Epidermal melanocyte (primary cell): ENCODE results near the gene SGMS1.
"Not testable (repeated sequence)": the region's sequence is repeated elsewhere in the genome, so short reads cannot be mapped to it uniquely, and the experiment has no call there.

Source experiments
- DNase-seq: peaks from one replicate; pipeline ENCODE4 v3.0.0; 2011; ENCODE audit warnings: low spot score; ENCODE audit not compliant: insufficient read length

SGMS1 gene

DNA sequence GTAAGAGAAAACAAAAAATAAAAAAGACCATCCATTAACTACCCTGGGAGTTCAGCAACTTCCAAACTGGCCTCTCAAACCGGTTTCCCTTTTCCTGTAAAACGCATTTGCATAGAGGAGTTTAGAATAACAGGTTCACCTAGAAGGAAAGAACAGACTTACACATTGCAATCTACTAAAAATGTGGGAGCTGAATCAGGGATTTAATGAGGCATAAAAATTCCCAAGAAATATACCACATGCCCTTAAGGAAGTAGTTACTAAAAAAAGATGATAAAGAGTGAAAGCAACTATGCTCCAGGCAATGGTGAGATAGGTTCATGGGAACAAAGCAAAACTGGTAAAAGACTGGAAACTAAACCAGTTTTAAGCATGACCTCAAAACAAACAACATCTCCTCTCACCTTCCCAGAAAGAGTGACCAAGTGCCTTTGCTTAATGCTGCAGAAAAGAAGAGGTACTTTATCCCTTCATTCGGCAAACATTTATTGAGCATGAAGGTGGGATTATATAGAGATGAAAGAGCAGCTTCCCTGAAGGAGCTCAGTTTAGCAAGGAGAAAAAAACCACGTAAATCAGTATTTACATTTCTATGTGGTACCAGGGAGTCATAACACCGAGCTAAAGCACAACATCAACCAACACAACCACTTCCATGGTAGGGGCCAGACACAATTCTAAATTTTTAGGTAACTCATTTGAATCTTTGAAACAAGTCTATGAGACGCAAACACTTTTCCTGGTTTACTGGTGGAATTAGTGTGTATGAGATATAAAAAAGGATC, 152.8 kb downstream of the SGMS1 start:
- DNase-seq, result no peak

DNA sequence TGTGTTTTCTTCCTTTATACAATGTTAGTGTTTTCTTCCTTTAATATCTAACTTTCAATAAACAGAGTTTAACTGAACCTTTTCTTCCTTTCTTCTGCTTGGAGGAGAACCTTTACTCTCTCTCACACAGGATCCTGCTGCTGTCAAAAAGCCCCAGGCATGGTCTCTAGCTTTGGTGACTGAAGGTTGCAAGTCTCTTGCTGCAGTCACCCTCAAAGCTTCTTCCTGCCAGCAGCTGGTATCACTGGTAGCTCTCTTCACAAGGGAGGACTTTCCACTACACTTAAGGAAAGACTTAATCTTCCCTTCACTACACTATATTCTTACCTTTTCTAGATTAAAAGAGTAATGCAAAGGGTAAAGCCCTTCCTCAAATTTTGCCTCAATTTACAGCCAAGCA, 153.4 kb downstream of the SGMS1 start:
- no peak for DNase-seq

DNA sequence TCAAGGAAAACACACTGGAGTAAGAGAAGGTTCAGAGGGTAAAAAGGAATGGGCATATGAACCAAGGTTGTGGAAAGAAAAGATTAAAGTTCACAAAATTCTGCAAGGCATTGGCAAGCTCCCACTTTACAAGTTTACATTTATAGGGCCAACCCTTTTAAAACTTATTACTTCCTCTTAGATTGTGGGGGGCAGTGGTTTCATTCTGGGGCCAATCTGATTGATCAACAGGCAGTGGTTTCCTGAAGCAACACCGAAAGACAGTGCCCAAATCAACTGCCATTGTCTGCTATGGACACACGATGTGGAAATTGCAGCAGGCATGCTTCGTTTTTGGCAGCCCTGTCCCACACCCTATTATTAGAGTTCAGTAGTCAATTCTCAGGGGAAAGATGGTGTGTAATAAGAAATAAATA, 154.0 kb downstream of the SGMS1 start:
- DNase-seq, result no peak

DNA sequence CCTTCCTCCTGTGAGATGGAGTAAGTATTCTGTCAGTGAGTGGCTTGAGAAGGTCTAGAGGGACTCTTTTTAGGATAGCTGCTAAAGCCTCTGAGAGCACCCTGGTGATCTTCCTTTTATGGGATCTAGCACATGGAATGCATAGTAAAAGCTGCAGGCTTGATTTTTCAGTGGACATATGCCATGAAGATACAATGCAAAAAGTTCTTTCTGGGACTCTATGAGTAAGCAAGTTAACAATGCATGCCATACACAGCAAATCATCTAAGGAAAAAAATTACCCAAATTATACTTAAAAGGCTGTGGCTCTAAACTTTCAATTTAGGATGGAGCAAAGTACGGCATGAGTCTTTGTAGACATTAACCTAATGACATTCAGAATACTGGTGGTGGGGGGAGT, 154.5 kb downstream of the SGMS1 start:
- DNase-seq, result no peak

DNA sequence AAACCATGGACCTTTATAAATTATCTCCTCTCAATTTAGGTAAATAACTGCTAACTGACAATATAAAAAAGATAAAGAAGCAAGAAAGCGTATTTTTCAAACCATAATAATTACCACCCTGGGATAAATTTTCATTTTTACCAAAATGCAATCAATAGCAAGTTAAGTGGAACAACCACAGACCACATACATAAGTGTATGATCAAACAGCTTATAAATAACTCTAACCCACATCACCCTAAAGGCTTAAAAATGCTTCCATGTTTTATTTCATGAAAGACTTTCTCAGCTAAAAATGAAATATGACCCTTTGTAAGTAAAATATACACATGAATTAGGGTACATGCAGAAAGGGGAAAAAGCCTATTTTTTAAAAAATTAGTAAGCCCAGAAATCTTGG, 156.5 kb downstream of the SGMS1 start:
- no peak for DNase-seq

DNA sequence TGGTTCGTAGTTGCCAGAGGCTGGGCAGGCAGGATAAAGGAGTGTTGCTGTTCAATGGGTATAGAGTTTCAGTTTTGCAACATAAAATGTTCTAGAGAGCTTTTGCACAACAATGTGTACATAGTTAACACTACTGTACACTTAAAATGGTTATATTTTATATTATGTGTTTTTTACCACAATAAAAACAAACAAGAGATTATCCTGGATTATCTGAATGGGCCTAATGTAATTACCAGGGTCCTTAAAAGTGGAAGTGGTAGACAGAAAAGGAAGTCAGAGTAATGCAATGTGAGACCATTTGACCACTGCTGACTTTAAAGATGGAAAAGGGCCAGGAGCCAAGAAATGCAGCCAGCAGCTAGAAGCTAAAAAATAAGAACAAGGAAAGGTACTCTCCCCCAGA, 159.7 kb downstream of the SGMS1 start:
- no peak for DNase-seq

DNA sequence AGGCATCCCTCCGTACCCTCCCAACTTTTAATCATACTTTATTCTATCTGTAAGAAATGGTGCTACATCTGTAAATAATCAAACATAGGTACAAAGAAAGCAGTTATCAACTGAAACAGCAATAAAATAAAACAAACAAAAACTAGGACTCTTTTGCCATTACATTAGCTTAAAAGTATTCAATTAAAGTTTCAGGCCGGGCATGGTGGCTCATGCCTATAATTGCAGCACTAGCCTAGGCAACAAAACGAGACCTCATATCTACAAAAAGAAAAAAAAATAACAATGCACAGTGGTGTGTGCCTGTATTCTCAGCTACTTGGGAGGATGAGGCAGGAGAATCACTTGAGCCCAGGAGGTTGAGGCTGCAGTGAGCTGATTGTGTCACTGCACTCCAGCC, 161.9 kb downstream of the SGMS1 start:
- no peak for DNase-seq

DNA sequence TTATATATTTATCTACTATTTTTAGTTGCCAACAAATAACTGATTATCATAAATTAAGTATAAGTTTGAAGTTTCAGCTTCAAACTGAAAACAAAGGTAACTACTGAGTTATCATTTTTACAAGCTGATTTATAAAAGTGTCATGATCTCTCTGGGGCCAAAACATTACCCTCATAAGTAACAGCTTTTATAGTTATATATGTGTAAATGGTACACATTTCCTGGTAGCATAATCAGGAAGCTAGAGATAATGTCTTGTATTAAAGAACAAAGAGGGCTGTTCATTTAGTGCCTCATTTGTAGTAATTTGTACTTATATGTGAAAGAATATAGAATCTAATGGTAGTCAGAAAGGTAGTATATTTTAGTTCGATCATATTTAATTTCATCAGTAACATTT, 162.6 kb downstream of the SGMS1 start:
- DNase-seq, result no peak

DNA sequence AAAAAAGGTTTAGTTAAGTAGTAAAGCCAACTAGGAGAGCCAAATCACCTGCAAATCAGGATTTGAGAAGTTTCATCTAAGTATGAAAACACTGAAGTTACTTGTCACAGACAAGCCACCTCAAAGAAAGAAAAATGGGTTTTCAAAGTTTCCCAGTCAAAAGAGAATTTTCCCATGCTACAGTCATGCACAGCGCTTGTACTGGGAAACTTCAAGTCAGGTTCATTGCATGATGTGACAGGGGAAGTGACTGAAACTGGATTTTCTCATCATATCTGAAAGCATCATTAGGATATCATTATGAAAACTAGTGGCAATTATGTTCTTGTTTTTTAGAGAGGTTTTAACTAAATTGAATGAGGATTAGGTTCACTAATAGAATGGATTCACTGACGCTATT, 167.0 kb downstream of the SGMS1 start:
- DNase-seq, result no peak

DNA sequence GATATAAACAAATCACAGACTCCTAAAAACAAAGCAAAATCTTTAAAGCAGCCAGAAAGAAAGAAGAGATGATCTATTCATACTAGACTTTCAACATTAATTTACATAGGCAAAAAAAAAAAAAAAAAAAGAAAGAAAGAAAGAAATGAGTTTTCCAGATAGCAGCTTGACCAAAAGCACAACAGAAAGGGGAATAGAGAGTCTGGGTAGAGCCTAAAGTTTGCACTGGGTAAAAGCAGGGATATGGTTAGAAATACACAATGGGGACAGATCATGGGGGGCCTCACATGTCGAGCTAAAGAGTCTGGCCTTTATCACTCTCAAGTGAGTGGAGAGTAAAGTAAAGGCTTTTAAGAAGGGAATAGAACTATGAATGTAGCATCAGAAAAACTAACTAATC, 169.8 kb downstream of the SGMS1 start:
- no peak for DNase-seq

DNA sequence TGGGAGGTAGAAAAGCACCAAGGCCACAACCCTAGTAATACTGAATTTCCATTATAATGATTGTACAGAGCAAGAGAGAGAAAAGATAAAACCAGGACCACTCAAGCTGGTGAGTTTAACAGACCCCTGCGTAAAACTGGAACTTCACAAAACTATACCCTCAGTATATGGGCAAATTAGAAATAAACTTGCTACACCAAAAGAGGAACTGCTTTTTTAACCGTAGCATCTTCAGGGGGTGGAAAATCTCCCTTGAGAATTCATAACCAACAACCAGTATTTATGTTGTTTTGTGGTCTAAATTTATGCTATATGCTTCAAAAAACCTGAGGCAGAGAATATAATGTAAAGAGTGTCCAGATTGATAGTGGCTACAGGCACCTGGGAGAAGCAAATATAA, 171.2 kb downstream of the SGMS1 start:
- DNase-seq, result no peak

DNA sequence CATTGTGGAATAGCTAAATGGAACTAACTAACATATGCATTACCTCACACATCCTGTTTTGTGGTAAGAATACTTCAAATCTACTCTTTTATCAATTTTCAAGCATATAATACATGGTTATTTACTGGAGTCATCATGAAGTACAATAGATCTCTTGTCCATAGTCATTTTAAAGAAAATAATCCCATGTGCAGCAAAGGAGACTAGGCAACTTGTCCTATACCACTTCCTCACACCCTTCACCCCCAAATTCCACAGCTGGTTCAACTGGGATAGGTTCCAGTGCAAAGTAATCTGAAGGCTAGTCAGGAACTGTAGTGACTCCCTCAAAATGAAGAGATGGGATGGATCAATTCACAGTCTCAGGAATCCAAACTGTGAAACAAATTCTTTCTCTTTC, 176.1 kb downstream of the SGMS1 start:
- no peak for DNase-seq

DNA sequence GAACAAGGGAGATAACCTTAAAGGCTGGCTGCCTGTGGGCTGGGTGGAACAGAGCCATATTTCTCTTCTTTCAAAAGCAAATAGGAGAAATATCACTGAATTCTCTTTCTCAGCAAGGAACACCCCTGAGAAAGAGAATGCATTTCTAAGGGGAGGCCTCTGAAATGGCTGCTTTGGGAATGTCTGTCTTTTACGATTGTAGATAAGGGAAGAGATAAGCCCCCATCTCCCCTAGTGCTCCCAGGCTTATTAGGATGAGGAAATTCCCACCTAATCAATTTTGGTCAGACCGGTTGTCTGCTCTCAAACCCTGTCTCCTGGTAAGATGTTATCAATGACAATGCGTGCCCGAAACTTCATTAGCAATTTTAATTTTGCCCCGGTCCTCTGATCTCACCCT, 178.0 kb downstream of the SGMS1 start:
- DNase-seq, result not testable (repeated sequence)

DNA sequence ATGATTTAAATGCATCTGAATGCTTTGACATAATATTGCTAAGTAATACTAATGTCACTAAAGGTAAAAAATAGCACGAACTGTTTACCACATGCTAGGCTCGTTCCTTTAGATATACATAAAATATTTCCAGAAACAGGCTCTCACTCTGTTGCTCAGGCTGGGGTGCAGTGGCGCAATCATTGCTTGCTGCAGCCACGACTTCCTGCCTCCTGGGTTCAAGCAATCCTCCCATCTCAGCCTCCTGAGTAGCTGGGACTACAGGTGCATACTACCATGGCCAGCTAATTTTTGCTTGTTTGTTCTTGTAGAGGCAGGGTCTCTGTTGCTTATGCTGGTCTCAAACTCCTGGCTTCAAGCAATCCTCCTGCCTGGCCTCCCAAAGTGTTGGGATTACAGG, 183.3 kb downstream of the SGMS1 start:
- no peak for DNase-seq

DNA sequence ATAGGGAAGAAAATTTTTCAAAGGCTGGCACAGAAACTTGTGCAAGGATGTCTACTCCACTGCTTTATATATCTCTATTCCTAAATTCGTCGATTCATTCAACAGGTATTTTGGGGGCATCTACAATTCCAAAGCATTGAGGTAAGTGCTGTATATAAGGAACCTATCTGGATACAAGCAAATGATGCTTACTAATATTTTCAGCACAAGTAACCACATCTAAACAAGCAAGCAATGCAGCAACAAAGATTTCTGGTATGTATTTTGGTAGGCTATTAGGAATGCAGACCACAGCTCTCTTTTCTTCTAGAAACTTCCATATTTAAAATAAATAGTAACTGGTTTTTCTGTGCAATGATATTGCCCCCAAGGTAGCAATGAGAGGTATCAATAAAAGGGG, 183.9 kb downstream of the SGMS1 start:
- no peak for DNase-seq

DNA sequence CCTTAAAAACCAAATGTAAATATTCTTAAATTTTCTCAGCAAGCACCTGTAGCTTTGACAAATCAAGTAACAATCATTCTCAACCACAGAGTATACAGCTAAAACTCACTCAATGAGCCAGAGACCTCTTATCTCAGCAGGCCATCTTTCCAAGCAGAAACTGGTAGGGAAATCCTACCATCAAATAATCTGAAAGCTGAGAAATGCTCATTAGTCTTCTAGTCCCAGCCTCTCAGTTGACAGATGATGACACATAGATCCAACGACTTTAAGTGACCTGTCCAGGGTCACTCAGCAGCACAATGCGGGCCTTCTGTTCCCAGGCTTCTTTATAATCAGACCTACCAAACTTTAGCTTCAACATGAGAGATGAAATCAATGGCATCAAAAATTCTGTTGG, 184.6 kb downstream of the SGMS1 start:
- DNase-seq, result no peak

DNA sequence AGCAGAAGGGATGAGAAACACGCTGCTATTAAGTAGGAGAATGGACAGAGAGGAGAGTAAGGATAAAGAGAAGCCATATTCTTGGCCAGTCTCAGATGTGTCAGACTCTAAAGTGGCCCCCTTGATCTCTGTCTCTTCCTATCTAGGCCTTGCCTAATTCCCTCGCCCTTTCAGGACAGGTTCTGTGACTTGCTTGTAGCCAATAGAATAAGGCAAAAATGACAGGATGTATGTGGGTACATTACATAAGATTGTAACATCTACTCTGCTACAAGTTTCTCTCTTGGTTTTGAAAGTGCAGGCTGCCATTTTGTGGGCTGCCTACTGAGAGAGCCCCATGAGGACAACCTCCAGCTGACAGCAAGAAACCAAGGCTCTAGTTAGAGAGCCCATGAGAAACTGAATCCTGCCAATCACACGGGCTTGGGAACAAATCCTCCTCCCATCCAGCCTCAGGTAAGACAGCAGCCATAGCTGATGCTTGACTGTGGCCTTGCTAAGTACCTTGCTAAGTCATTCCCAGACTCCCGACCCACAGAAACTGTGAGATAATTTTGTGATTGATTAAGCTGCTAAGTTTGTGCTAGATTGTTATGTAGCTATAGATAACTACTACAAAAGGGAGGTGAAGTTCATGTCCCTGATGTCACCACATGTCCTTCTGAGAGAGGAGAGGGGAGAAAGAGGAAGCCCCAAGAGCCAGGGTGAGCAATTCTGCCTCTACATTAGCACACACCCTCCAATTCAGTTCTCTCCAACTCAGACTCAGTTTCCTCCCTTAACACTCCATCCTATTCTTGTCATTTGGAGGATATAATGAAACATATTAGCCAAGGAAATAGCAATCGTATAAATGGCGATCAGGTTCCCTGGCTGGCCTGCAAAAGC, 185.5 kb downstream of the SGMS1 start:
- DNase-seq, result no peak

DNA sequence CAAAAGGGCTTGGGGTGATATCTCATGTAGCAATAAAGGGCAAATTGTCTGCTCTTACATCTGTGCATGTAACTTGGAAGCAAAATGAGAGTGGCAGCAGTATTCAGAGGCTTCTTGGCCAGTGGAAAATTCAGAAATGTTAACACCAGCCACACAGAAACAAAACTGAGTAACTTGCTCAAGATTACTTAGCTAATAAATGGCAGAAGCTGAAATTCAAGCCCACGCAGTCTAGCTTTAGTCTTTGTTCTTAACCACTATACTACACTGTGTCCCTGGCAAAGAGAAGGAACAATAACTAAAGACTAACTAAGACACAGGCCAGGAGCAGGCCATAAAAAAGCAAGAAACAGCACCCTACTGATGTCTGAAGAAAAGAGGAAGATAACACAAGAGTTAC, 186.5 kb downstream of the SGMS1 start:
- no peak for DNase-seq

DNA sequence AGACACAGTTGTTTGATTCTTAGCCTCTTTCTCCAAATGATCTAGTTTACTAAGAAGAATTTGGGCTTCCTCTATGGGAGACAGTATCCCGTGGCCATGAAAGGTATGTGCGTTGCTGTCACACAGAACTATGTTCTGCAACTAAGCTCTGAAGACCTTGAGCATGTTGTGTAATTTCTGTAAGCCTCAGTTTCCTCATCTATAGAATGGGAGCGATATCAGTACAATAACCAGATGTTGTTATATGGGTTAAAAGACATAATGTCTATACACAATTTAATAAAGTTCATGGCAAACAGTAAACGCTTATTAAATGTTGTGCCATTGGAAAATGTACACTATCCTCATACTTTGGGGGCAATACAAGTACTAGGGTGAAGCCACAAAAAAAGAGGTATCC, 187.0 kb downstream of the SGMS1 start:
- no peak for DNase-seq

DNA sequence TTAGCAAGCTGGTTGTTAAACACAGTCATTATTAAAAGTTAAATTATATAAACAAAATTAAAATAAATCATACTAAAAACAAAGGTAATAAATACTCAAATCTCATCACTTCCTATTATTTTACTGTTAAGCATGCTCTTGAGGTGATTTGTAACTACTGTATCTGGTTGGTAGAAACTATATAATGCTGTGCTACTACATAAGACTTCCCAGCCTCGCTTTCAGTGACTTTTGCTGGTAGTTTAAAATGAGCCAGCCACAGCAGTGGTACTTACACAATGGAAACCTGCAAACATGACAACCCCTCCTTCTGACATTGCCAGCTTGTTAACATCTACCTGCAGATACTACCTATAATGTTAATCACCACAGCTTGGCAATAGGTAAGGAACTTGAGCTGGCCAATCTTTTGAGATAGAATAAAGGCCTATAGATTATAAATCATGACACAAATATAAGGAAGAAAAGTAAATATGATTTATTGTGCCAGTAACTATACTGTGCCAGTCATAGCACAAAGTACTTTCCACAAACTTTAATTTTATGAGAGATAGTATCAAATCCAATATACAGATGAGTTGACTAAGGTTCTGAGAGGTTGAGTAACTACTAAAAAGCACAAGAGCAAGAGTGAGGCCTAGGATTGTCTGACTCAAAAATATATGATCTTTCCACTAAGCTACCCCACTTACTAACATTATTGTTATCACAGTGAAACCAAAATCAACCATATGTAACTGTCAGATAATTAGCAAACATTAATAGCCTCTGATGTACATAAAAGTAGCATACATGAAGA, 191.3 kb downstream of the SGMS1 start:
- DNase-seq, result no peak

DNA sequence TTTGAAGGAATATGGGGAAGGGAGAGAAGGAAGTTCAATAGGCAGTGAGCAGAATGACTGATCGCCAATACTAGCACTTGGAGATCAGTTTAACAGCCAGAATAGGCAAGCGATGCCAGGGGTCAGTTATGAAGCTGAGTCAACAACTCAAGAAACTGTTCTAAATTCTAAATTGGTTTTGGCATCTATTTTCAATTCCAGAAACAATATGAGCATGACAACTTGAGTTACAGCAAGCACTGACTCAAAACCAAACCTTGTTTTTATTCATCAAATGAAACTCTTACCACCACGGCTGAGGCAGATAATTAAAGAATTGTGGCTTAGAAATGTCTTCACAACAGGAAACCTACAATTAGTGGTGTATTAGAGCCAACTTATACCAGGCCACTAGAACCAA, 192.0 kb downstream of the SGMS1 start:
- no peak for DNase-seq

DNA sequence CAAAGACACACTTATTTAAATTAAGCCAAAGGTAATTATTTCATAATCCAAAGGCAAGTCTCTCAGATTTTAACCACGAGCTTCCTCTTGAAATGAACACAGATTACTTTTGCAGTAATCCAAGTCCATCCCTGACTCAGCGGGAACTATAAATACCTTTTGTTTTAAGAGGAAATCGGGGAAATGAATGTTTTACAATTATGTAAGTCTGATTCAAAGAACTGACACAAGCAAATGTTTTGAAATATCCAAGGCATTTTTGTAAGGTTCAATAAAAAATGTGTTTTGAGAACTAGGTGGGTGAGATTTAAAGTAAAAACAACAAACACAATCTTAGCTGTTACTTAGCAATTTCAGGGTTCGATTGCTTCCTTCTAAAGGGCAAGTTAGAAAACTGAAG, 192.6 kb downstream of the SGMS1 start:
- no peak for DNase-seq
